NCI-H1436 treated with DMSO at 0.1 percent for 48 hours (cell line): ENCODE measurements around the gene OPRD1.
"Not testable (repeated sequence)": the region's sequence is repeated elsewhere in the genome, so short reads cannot be mapped to it uniquely, and the experiment has no call there.

Experiments
- DNase-seq: peaks from one replicate; lab custom pipeline; 2025; lab: John Stamatoyannopoulos, UW

Gene OPRD1

GRCh38 chr1:28801461-28801860, 10.5 kb upstream of the OPRD1 start:
- DNase-seq, result no peak

- no peak for DNase-seq
Observed at GRCh38 chr1:28803051-28803450, 8.9 kb upstream of the OPRD1 start.

GRCh38 chr1:28803662-28804061, 8.3 kb upstream of the OPRD1 start:
- DNase-seq, result no peak

- DNase-seq, result no peak
Observed at GRCh38 chr1:28804071-28804470, 7.9 kb upstream of the OPRD1 start.

- DNase-seq, result no peak
Observed at GRCh38 chr1:28807046-28807445, 4.9 kb upstream of the OPRD1 start.

DNA sequence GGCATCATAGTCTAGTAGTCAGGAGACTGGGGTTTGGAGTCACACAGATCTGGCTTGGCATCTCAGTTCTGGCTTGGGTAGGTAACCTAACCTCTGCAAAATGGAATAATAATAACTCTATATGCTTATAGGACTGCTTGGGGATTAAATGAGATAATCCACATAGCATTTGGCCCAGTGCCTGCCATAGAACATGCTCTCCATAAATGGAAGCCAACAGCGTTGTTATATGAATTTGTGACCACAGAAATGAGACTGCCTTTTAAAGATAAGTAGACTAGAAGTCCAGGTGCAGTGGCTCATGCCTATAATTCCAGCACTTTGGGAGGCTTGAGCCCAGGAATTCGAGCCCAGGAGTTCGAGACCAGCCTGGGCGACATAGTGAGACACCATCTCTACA, 4.0 kb upstream of the OPRD1 start:
- DNase-seq, result no peak

DNA sequence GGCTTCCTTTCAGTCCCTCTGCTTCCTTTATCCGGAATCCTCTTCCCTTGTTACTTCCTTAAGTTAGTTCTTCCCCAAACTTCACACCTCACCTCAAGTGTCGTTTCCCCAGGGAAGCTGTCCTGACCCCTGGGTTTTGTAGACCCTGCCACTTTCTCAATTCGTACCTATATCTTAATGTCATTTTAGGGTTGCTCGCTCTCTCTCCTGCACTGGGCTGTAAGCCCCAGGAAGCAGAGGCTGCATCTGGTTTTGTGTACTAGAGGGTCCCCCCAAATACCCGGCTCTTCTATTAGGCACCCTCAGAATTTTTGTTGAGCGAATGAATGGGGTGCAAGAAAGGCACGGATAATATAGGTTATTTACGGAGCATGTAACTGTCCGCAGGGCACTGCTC, 603 bp upstream of the OPRD1 start:
- no peak for DNase-seq

- DNase-seq, result no peak
Observed at GRCh38 chr1:28812669-28813468, 899 bp downstream of the OPRD1 start.

DNA sequence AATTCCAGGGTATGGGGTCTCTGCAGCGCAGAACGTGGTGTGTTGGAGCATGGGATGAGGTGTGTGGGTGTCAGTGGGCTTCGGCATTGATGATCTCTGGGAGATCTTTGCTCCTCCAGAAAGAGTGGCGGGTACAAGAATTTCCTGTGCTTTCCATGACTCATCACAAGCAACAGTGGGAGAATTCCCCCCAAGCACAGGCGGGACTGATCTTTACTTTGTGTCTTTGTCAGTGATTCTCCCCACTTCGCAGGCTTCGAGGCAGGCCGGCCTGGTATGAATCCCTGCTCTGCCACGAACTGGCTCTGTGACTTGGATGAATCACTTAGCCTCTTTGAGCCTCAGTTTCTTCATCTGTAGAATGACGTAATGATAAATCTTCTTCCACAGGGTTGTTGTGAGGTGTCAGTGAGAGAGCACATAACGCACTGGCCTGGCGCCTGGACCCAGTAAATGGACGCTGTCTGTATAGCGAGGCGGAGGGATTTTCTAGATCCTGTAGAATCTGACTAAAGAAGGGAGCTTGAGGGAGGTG, 2.0 kb downstream of the OPRD1 start:
- no peak for DNase-seq

- no peak for DNase-seq
Observed at GRCh38 chr1:28815533-28816185, 3.7 kb downstream of the OPRD1 start.

- DNase-seq, result no peak
Observed at GRCh38 chr1:28817133-28817532, 5.2 kb downstream of the OPRD1 start.

DNA sequence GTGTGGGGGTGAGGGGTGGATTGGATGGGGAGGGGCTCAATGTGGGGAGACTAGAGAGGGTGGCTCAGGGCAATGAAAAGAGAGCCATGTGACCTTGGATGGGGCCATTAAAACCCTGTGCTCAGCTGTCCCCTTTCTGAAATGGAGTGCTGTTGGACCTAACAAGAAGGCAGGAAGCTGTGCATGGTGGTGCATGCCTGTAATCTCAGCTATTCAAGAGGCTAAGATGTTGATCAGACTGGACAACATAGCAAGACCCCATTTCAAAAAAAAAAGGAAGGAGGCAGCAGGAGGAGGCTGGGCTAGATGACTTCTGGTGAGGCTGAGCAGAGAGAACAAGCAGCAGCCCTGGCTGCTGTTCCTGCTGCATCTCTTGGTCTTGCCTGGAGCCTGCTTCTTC, 7.0 kb downstream of the OPRD1 start:
- no peak for DNase-seq

DNA sequence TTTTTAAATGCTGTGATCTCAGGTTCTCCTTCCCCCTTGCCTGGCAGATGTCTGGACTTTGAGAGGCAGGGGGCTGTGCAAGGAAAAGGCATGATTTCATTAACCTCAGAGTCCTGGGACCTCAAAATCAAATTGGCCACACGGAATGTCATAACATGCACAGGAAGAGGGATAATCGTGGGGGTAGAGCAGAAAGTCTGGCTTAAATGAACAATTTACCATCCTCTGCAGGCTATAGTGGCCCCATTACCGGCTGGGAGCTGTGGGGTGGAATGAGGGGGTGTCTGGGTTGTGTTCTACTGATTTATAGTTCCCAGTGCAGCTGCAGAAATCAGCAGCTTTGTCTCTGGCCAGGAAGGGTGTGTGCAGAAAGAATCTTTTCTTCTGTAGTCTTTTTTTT, 10.8 kb downstream of the OPRD1 start:
- DNase-seq, result no peak

GRCh38 chr1:28824061-28824460, 12.1 kb downstream of the OPRD1 start:
- not testable (repeated sequence) for DNase-seq

DNA sequence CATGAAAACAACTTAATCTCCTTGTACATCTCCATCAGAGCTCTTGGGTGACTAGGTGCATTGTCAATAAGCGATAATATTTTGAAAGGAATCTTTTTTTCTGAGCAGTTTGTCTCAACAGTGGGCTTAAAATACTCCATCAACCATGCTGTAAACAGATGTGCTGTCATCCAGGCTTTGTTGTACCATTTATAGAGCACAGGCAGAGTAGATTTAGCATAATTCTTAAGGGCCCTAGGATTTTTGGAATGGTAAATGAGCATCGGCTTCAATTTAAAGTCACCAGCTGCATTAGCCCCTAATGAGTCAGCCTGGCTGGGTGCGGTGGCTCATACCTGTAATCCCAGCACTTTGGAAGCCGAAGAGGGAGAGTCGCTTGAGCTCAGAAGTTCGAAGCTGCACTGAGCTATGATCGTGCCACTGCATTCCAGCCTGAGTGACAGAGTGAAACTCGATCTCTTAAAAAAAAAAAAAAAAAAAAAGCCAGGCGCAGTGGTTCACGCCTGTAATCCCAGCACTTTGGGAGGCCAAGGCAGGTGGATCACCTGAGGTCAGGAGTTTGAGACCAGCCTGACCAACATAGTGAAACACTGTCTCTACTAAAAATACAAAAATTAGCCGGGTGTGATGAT, 16.4 kb downstream of the OPRD1 start:
- DNase-seq, result not testable (repeated sequence)

GRCh38 chr1:28830814-28831213, 18.8 kb downstream of the OPRD1 start:
- no peak for DNase-seq

DNA sequence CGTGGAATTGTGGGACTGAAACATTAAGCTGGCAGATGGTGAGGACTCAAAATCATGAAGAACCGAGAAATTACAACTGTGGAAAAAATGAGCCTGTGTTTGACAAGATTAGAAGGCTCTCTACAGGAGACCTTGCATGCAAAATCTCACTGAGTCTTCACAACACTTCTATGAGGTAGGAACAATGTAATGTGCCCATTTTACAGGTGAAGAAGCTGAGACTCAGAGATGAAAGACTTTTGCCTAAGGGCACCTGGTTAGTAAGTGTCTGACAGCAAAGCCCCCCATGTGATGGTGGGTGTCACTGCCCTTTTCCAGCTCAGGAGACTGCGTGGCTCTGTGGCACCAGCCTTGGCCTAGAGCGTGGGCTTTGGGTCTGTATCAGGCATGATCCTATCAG, 21.0 kb downstream of the OPRD1 start:
- no peak for DNase-seq

DNA sequence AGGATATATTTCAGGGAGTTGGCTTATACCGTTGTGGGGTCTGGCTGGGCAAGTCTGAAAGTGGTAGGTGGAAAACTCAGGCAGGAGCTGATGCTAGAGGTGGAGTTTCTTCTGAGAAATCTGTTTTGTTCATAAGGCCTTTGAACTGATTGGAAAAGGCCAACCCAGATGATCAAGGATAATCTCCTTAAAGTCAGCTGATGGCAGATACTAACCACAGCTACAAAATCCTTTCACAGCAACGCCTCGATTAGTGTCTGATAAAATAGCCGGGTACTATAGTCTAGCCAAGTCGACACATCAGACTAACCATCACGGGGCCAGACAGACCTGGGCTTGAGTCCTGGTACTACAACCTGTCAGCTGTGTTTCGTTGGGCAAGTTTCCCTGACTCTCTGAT, 21.4 kb downstream of the OPRD1 start:
- no peak for DNase-seq

DNA sequence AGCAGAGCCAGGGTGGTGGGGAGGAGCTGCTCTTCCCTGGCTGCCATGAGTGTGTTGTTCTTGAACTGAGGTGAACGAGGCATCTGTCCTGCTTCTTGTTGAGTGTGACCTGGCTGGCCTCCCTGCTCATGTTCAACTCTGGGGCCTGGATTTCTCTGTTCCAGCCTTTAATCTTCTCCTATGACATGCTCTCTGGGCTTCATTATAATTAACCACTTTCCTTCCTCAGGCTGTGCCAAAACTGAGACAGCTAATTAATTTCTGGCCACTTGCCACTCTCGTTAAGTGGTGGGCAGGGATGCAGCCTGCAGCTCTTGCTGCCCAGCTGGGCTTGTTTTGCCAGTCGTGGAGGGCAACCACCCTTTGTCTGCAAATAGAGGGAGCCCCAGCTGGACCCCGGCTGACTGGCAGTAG, 23.3 kb downstream of the OPRD1 start:
- no peak for DNase-seq

DNA sequence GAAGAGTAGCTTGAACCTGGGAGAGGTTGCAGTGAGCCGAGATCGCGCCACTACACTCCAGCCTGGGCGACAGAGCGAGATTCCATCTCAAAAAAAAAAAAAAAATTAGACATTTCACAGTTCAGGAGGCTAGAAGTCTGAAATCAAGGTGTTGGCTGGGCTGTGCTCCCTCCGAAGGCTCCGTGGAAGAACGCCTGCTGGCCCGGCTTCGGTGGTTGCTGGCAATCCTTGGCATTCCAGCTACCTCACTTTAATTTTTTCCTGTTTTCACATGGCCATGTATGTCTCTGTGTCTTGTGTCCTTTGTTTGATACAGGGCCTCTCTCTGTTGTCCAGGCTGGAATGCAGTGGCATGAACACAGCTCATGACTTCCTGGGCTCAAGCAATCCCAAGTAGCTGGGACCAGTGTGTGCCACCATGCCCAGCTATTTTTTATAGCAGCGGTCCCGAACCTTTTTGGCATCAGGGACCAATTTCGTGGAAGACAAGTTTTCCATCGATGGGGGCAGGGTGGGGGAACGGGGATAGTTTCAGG, 24.5 kb downstream of the OPRD1 start:
- DNase-seq, result no peak

GRCh38 chr1:28840928-28841544, 29.1 kb downstream of the OPRD1 start:
- no peak for DNase-seq
